ENCODE data around the gene TNNI3K. TPM values are rescaled to one million over a fixed set of nuclear protein-coding genes. Genes with fewer than 3 reads are reported as not detected.

Gene TNNI3K
- total and polyA plus RNA-seq, 2 of the 8 experiments (the other 6 are each of a cell fraction or from before 2014, with no cell fraction given): 0.41 to 0.48 TPM

- Histone ChIP-seq H3K4ac (replicated peaks; ENCODE audit: insufficient read length, low read depth, low read length) (no peak overlapping the region), H2BK12ac (ENCODE audit: low read depth, low read length) (no peak overlapping the region), H3K4me1 (replicated peaks in 1 of 4; ENCODE audit: control insufficient read depth in 3 of 4, insufficient read depth in 4 of 4, low read length in 3 of 4) (no peaks in the 10 kb centered on the region), H3K9me3 (ENCODE audit: insufficient read depth in 2 of 2, low read depth in 1 of 2, low read length in 1 of 2) (no peaks in the 10 kb centered on the region), H2BK20ac (ENCODE audit: low read length) (no peak overlapping the region), H3K27me3 (replicated peaks in 1 of 4; ENCODE audit: control insufficient read depth in 3 of 4, extremely low read depth in 1 of 4, insufficient read depth in 3 of 4, low read length in 3 of 4) (no peaks in the 10 kb centered on the region), H2AFZ (ENCODE audit: low read length) (no peak overlapping the region), H3K4me2 (ENCODE audit: insufficient read depth in 1 of 2, low read depth in 2 of 2, low read length in 2 of 2) (no peak overlapping the region), H2BK120ac (replicated peaks; ENCODE audit: low read depth, low read length) (no peak overlapping the region), H3K4me3 (ENCODE audit: extremely low read depth in 1 of 4, insufficient read depth in 2 of 4, low read depth in 3 of 4, low read length in 4 of 4) (no peak overlapping the region), H3K23ac (ENCODE audit: insufficient read length) (no peak overlapping the region), H4K91ac (replicated peaks; ENCODE audit: insufficient read length, low read length) (no peak overlapping the region), H3K79me1 (ENCODE audit: low read depth, low read length) (no peaks in the 10 kb centered on the region), H3K56ac (replicated peaks; ENCODE audit: insufficient read length, low read depth, low read length) (no peak overlapping the region), H3K23me2 (ENCODE audit: low read depth, low read length) (no peaks in the 10 kb centered on the region), H3K9ac (replicated peaks in 1 of 4; ENCODE audit: extremely low read depth in 1 of 4, low read depth in 3 of 4, low read length in 3 of 4) (no peak overlapping the region; a peak in 1 of 7 replicates), H2BK5ac (ENCODE audit: low read depth, low read length) (no peak overlapping the region), H4K8ac (ENCODE audit: extremely low read depth, insufficient read depth, low read length) (no peak overlapping the region), H3K18ac (ENCODE audit: extremely low read depth, low read length) (no peak overlapping the region), H4K5ac (ENCODE audit: insufficient read length, low read depth, low read length) (no peak overlapping the region), H3K14ac (ENCODE audit: insufficient read length) (no peak overlapping the region), H3K36me3 (ENCODE audit: control insufficient read depth in 2 of 4, insufficient read depth in 4 of 4, low read length in 3 of 4) (no peaks in the 10 kb centered on the region), H2BK15ac (ENCODE audit: low read length) (no peak overlapping the region), H4K20me1 (replicated peaks in 1 of 2; ENCODE audit: control insufficient read depth in 1 of 2, insufficient read depth in 2 of 2, low read length in 2 of 2) (no peaks in the 10 kb centered on the region), H3K79me2 (ENCODE audit: control insufficient read depth in 1 of 2, insufficient read depth in 2 of 2, low read length in 2 of 2) (no peaks in the 10 kb centered on the region), H2AK5ac (ENCODE audit: low read depth, low read length) (no peak overlapping the region), H3K27ac (ENCODE audit: low read depth, low read length) (no peak overlapping the region)
- TF ChIP-seq BACH1 (IDR thresholded peaks at IDR 0.05; ENCODE audit: low read length) (no peak), KDM1A (IDR thresholded peaks at IDR 0.05; ENCODE audit: borderline replicate concordance, low read length) (no peak), CHD2 (IDR thresholded peaks at IDR 0.05; ENCODE audit: low read length) (no peak), GABPA (IDR thresholded peaks at IDR 0.05; ENCODE audit: borderline replicate concordance, insufficient read depth, low read length) (no peak), JUN (IDR thresholded peaks at IDR 0.05; ENCODE audit: low read depth, low read length) (no peak), ASH2L (IDR thresholded peaks at IDR 0.05; ENCODE audit: low read length) (no peak), FOSL1 (IDR thresholded peaks at IDR 0.05; ENCODE audit: insufficient read depth, low read depth, low read length) (no peak), TBP (IDR thresholded peaks at IDR 0.05; ENCODE audit: low read depth, low read length) (no peak), POU5F1 (IDR thresholded peaks at IDR 0.05; ENCODE audit: low read depth, low read length) (no peak), PHF8 (conservative IDR thresholded peaks at IDR 0.05; ENCODE audit: low read depth, low read length) (no peak), TAF7 (optimal IDR thresholded peaks at IDR 0.05; ENCODE audit: borderline replicate concordance, low read depth, low read length) (no peak), EZH2 (IDR thresholded peaks at IDR 0.05; ENCODE audit: low read depth, low read length, severe bottlenecking) (no peak)
- no peak for FAIRE-seq
- WGBS, 2 experiments (ENCODE audit: extremely low coverage in 1 of 2, insufficient coverage in 1 of 2, insufficient read length in 1 of 2, insufficient replicate concordance in 2 of 2, low coverage in 1 of 2, low lambda C conversion rate in 2 of 2, missing lambda C conversion rate in 1 of 2): 94% methylated on average over 4 of the region's 4 CpGs; no CpG with 5 or more reads in 1 of the 2 experiments
- ChIA-PET POLR2A (ENCODE audit: partially characterized antibody) (no interaction called here), CTCF (ENCODE audit: partially characterized antibody) (no interaction called here)
- no peak for DNase-seq (ENCODE audit: low read depth in 1 of 2, low spot score in 2 of 2)
Measured at GRCh38 chr1:74431531-74431930, 196.3 kb downstream of the TNNI3K start.

Data from H1 (cell line).